Testis (tissue), 2 donors: Measurements from ENCODE around the gene SYTL2.

Experiments used
- POLR2A ChIP-seq: fragments of 450-650 bp; IDR thresholded peaks from one replicate; pipeline ENCODE4 v1.6.1; 2017; ENCODE audit warnings: antibody characterized with exemption, mild to moderate bottlenecking, moderate library complexity
- TF ChIP-seq, protein P1 (sequence below), 3 experiments: fragments of 450-650 bp in 2 of 3; fragments of 200-600 bp in 1 of 3; sonication (generic) in 1 of 3; IDR thresholded peaks; one replicate each; pipeline ENCODE4 v1.5.1; 2016 to 2019; ENCODE audit warnings: antibody characterized with exemption in 3 of 3, mild to moderate bottlenecking in 2 of 3, moderate library complexity in 1 of 3

DNA sequence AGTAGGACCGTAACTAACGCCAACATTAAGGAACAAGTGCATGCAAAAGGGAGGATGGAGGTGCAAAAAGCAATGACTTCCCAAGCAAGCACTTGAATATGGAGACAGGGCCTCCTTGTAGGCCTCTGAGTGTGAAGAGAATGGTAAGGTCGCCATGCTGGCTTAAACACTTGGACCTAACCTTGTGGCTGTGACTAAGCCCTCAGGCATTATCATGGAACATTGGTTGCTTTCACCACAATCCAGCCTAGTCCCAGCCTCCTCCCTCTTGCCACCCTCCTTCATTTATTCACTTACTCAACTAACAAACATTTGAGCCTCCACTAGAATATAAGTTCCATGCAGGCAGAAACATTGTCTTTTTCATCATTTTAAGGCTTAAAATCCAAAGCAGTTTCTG, 11.9 kb upstream of the SYTL2 start:
- TF ChIP-seq, protein P1, sequence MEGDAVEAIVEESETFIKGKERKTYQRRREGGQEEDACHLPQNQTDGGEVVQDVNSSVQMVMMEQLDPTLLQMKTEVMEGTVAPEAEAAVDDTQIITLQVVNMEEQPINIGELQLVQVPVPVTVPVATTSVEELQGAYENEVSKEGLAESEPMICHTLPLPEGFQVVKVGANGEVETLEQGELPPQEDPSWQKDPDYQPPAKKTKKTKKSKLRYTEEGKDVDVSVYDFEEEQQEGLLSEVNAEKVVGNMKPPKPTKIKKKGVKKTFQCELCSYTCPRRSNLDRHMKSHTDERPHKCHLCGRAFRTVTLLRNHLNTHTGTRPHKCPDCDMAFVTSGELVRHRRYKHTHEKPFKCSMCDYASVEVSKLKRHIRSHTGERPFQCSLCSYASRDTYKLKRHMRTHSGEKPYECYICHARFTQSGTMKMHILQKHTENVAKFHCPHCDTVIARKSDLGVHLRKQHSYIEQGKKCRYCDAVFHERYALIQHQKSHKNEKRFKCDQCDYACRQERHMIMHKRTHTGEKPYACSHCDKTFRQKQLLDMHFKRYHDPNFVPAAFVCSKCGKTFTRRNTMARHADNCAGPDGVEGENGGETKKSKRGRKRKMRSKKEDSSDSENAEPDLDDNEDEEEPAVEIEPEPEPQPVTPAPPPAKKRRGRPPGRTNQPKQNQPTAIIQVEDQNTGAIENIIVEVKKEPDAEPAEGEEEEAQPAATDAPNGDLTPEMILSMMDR (IDR thresholded peaks at IDR 0.05), result no peak
- TF ChIP-seq POLR2A, result no peak
